ENCODE measurements around the gene FAM222A.
A peak's percentile ranks its signal among the peaks of the same experiment; 100 is the strongest.

The FAM222A gene

GRCh38 chr12:109710747-109711595 is 2.7 kb upstream of the FAM222A start:
- DNase-seq: no peak

GRCh38 chr12:109711596-109712461 is 1.8 kb upstream of the FAM222A start:
- no peak for TF ChIP-seq POLR2A (IDR thresholded peaks at IDR 0.05; ENCODE audit: low read length)
- TF ChIP-seq GATA1 (IDR thresholded peaks at IDR 0.05; ENCODE audit: low read depth, low read length): no peak
- peak; percentile 57 to 60 for DNase-seq

More at GRCh38 chr12:109710747-109711595, 2.7 kb upstream of the FAM222A start:
- TF ChIP-seq GATA1 (IDR thresholded peaks at IDR 0.05; ENCODE audit: low read depth, low read length) (no peak), POLR2A (IDR thresholded peaks at IDR 0.05; ENCODE audit: low read length) (no peak)

GRCh38 chr12:109714141-109714912 is 702 bp downstream of the FAM222A start:
- no peak for TF ChIP-seq GATA1 (IDR thresholded peaks at IDR 0.05; ENCODE audit: low read depth, low read length)
- peak; percentile 72 to 74 for DNase-seq

GRCh38 chr12:109714913-109715244 is 1.3 kb downstream of the FAM222A start:
- DNase-seq: no peak
- TF ChIP-seq POLR2A (IDR thresholded peaks at IDR 0.05; ENCODE audit: low read length) (no peak), GATA1 (IDR thresholded peaks at IDR 0.05; ENCODE audit: low read depth, low read length) (no peak)

GRCh38 chr12:109715310-109716091 is 1.9 kb downstream of the FAM222A start:
- TF ChIP-seq GATA1 (IDR thresholded peaks at IDR 0.05; ENCODE audit: low read depth, low read length): no peak
- TF ChIP-seq POLR2A (IDR thresholded peaks at IDR 0.05; ENCODE audit: low read length): no peak
- peak; percentile 58 to 61 for DNase-seq

- no peak for DNase-seq
- TF ChIP-seq POLR2A (IDR thresholded peaks at IDR 0.05; ENCODE audit: low read length): no peak
Measured at GRCh38 chr12:109716092-109716479, 2.5 kb downstream of the FAM222A start.

GRCh38 chr12:109716512-109717389 is 3.1 kb downstream of the FAM222A start:
- no peak for DNase-seq
- no peak for TF ChIP-seq POLR2A (IDR thresholded peaks at IDR 0.05; ENCODE audit: low read length)
- TF ChIP-seq GATA1 (IDR thresholded peaks at IDR 0.05; ENCODE audit: low read depth, low read length): no peak

GRCh38 chr12:109717390-109718357 is 4.0 kb downstream of the FAM222A start:
- TF ChIP-seq POLR2A (IDR thresholded peaks at IDR 0.05; ENCODE audit: low read length): no peak
- no peak for TF ChIP-seq GATA1 (IDR thresholded peaks at IDR 0.05; ENCODE audit: low read depth, low read length)
- DNase-seq: no peak

GRCh38 chr12:109718390-109718789 is 4.8 kb downstream of the FAM222A start:
- no peak for TF ChIP-seq GATA1 (IDR thresholded peaks at IDR 0.05; ENCODE audit: low read depth, low read length)
- no peak for TF ChIP-seq POLR2A (IDR thresholded peaks at IDR 0.05; ENCODE audit: low read length)
- no peak for DNase-seq

- DNase-seq: peak; percentile 24 to 35
- TF ChIP-seq GATA1 (IDR thresholded peaks at IDR 0.05; ENCODE audit: low read depth, low read length) (no peak), POLR2A (IDR thresholded peaks at IDR 0.05; ENCODE audit: low read length) (no peak)
Measured at GRCh38 chr12:109719123-109720022, 5.7 kb downstream of the FAM222A start.

All from erythroblast (primary cell).